ENCODE data around the gene PPTC7. TPM values are rescaled to one million over a fixed set of nuclear protein-coding genes. Genes with fewer than 3 reads are reported as not detected.

The PPTC7 gene
- total and polyA plus RNA-seq, 10 of the 15 experiments (the other 5 are each of a cell fraction or from before 2014, with no cell fraction given), result 4.0 to 69.6 (median 12.3) TPM

GRCh38 chr12:110501752-110502738 is 81.1 kb downstream of the PPTC7 start, which contains the start of the genes RAD9B and VPS29 (continued):
- TF ChIP-seq NFXL1 (IDR thresholded peaks at IDR 0.05; ENCODE audit: borderline replicate concordance) (no peak), EED (IDR thresholded peaks at IDR 0.05; ENCODE audit: low read depth) (peak; percentile 57), EGR1 (IDR thresholded peaks at IDR 0.05; ENCODE audit: borderline replicate concordance in 1 of 2, low read depth in 2 of 2, low read length in 2 of 2) (no peak; a peak in 1 of 3 replicates), SIN3A (IDR thresholded peaks at IDR 0.05; ENCODE audit: low read depth, low read length) (peak; percentile 97), NFYB (IDR thresholded peaks at IDR 0.05; ENCODE audit: insufficient read depth, low read depth, low read length) (peak; percentile 92), CHD1 (IDR thresholded peaks at IDR 0.05; ENCODE audit: low read depth, low read length) (no peak), YBX1 (IDR thresholded peaks at IDR 0.05) (no peak), HCFC1 (IDR thresholded peaks at IDR 0.05; ENCODE audit: low read length) (peak; percentile 64; the same call in 1 of the 2 replicates), IKZF1 (conservative IDR thresholded peaks at IDR 0.05) (peak; percentile 84), LARP7 (IDR thresholded peaks at IDR 0.05) (no peak; the same call in 1 of the 2 replicates), MTA3 (IDR thresholded peaks at IDR 0.05; ENCODE audit: borderline replicate concordance, low read length) (no peak), MEF2B (IDR thresholded peaks at IDR 0.05; ENCODE audit: partially characterized antibody, poor library complexity, severe bottlenecking) (peak; percentile 60), NR2C2 (IDR thresholded peaks at IDR 0.05; ENCODE audit: borderline replicate concordance, control insufficient read depth, insufficient read length, low read depth) (no peak), EZH2 (IDR thresholded peaks at IDR 0.05; ENCODE audit: borderline replicate concordance, control insufficient read depth, low read depth, low read length) (no peak), NR2F1 (conservative IDR thresholded peaks at IDR 0.05) (peak; percentile 46; the same call in 1 of the 2 replicates), E2F8 (IDR thresholded peaks at IDR 0.05; ENCODE audit: low read depth, partially characterized antibody) (peak; percentile 30), BCL3 (IDR thresholded peaks at IDR 0.05; ENCODE audit: borderline replicate concordance, insufficient read depth, low read depth, low read length, poor library complexity, severe bottlenecking) (no peak)

Data from GM12878 (cell line).